Activated naive CD4-positive, alpha-beta T cell (primary cell): ENCODE measurements around the gene ZNF789.

Experiments
- DNase-seq, 4 experiments: peaks; one replicate each; lab custom pipeline; 2025; lab: John Stamatoyannopoulos, UW

Gene ZNF789

GRCh38 chr7:99504603-99505323 is 32.1 kb downstream of the ZNF789 start, which contains the start of gene ZKSCAN5:
Gene ZKSCAN5, plus strand, starts transcription at chr7:99504662. Its CDS starts 1,383 bp downstream, at chr7:99506045.
- DNase-seq, result peak; percentile 82 to 97 (median 92)

DNA sequence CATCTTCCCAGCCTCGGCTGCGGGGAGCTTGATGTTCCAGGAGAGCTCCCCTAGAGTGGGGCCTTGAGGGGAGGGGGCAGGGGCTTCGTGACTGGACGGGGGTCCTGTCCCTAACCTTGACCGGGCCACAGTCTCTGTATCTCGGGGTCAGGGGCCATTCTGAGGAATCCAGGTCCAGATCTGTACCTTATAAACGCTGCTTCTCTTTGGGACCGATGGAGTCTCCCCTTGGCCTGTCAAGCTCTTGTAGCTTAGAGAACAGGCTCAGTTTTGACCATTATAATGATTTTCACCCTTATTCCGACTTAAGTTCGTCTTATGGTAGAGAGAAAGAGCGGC is 32.6 kb downstream of the ZNF789 start:
- no peak for DNase-seq

DNA sequence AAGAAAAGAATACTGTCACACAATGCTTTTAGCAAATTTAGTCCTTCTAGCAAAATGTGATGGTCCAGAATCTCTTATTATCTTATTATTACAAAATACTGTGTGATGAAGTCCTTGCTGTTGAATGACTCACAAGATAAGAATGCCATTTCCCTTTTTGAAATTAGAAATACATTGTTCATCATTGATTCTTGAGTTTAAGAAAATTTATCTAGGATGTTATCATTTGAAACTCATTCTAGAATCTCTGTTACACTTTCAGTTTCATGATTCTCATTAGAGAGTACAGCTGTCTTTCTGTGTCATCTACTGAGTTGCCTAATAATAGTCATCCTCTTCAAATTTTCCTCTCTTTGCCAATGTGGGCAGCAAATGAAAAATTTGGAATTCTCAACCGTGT is 41.4 kb downstream of the ZNF789 start:
- DNase-seq, result no peak

GRCh38 chr7:99521399-99521798 is 48.7 kb downstream of the ZNF789 start:
- DNase-seq, result no peak

- peak in 1 of 4 experiments; percentile 7 for DNase-seq
These were observed 53.2 kb downstream of the ZNF789 start for GRCh38 chr7:99525713-99526440.

GRCh38 chr7:99531354-99531765 is 58.7 kb downstream of the ZNF789 start:
- no peak for DNase-seq

GRCh38 chr7:99535667-99536066 is 63.0 kb downstream of the ZNF789 start:
- DNase-seq, result no peak
